Neural progenitor cell (in vitro differentiated cells): ENCODE results near the gene TMPRSS6.

Experiments used
- EZH2phosphoT487 ChIP-seq: fragments of 200-600 bp; sonication (generic); IDR thresholded peaks from 2 replicates; pipeline ENCODE4 v1.6.1; 2017; ENCODE audit warnings: antibody characterized with exemption
- TF ChIP-seq, protein P1 (sequence below): fragments of 200-600 bp; sonication (generic); IDR thresholded peaks from 2 replicates; pipeline ENCODE4 v1.5.1; 2017; ENCODE audit warnings: antibody characterized with exemption, mild to moderate bottlenecking

GRCh38 chr22:37046589-37046988 is 62.9 kb downstream of the TMPRSS6 start:
- TF ChIP-seq, protein P1, sequence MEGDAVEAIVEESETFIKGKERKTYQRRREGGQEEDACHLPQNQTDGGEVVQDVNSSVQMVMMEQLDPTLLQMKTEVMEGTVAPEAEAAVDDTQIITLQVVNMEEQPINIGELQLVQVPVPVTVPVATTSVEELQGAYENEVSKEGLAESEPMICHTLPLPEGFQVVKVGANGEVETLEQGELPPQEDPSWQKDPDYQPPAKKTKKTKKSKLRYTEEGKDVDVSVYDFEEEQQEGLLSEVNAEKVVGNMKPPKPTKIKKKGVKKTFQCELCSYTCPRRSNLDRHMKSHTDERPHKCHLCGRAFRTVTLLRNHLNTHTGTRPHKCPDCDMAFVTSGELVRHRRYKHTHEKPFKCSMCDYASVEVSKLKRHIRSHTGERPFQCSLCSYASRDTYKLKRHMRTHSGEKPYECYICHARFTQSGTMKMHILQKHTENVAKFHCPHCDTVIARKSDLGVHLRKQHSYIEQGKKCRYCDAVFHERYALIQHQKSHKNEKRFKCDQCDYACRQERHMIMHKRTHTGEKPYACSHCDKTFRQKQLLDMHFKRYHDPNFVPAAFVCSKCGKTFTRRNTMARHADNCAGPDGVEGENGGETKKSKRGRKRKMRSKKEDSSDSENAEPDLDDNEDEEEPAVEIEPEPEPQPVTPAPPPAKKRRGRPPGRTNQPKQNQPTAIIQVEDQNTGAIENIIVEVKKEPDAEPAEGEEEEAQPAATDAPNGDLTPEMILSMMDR = no peak
- no peak for TF ChIP-seq EZH2phosphoT487
